KMS-11 (cell line): ENCODE data around the gene ADSL.

ENCODE experiments used
- H2AFZ ChIP-seq: fragments of 200-600 bp; sonication (generic); 2 replicates; pipeline ENCODE4 v1.6.1; 2016; ENCODE audit warnings: antibody characterized with exemption, mixed run types, low read depth
- H3K27ac ChIP-seq: fragments of 200-600 bp; sonication (generic); 2 replicates; pipeline ENCODE4 v1.6.1; 2016; ENCODE audit warnings: mild to moderate bottlenecking, mixed run types
- H3K27me3 ChIP-seq: fragments of 200-600 bp; sonication (generic); 2 replicates; pipeline ENCODE4 v1.6.1; 2017; ENCODE audit warnings: mild to moderate bottlenecking, low read depth, mixed run types, moderate library complexity; ENCODE audit not compliant: insufficient read depth
- H3K36me3 ChIP-seq: fragments of 200-600 bp; sonication (generic); 2 replicates; pipeline ENCODE4 v1.6.1; 2017; ENCODE audit warnings: mild to moderate bottlenecking, mixed run types; ENCODE audit not compliant: insufficient read depth
- H3K4me1 ChIP-seq: fragments of 200-600 bp; sonication (generic); 2 replicates; pipeline ENCODE4 v1.6.1; 2016; ENCODE audit warnings: mild to moderate bottlenecking, low read depth, mixed run types; ENCODE audit not compliant: poor library complexity, severe bottlenecking
- H3K4me2 ChIP-seq: fragments of 200-600 bp; sonication (generic); 2 replicates; pipeline ENCODE4 v1.7.0; 2016; ENCODE audit warnings: mild to moderate bottlenecking, mixed run types
- H3K4me3 ChIP-seq: fragments of 200-600 bp; sonication (generic); IDR thresholded peaks from 2 replicates; pipeline ENCODE4 v1.6.1; 2017; ENCODE audit warnings: low read depth, low read length, mixed read lengths; ENCODE audit not compliant: insufficient read depth
- H3K79me2 ChIP-seq: fragments of 200-600 bp; sonication (generic); 2 replicates; pipeline ENCODE4 v1.6.1; 2016; ENCODE audit warnings: low read depth, mixed run types; ENCODE audit not compliant: insufficient read depth
- H3K9ac ChIP-seq: fragments of 200-600 bp; sonication (generic); 2 replicates; pipeline ENCODE4 v1.6.1; 2016; ENCODE audit warnings: mild to moderate bottlenecking, mixed run types
- H4K20me1 ChIP-seq: fragments of 200-600 bp; sonication (generic); 2 replicates; pipeline ENCODE4 v1.6.1; 2016; ENCODE audit warnings: mild to moderate bottlenecking, mixed run types; ENCODE audit not compliant: insufficient read depth
- TF ChIP-seq, protein P1 (sequence below): fragments of 200-600 bp; sonication (generic); conservative IDR thresholded peaks from 2 replicates; pipeline ENCODE4 v1.6.1; 2017; ENCODE audit warnings: low read depth, mild to moderate bottlenecking, antibody characterized with exemption, low read length, moderate library complexity, mixed read lengths

Gene ADSL

DNA sequence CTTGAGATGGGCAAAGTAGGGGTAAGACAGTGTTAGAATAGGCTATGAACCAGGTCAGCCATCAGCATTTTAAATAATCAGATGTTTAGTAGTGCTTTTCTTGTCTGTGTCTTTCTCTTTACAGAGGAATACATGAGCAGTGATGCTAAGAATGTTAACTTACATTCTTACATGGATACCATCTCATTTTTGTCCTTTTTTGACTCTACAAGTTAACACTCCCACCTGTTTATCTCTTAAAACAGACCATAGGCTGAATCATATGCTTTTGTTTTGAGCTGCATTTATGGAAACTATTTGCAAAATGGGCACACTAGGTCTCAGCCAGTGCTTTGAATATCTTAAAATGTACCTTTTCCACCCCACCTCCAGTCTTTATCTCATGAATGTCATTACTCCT is 25.6 kb upstream of the ADSL start:
- H3K4me1 ChIP-seq = no peaks in the 10 kb centered on the region
- H3K4me2 ChIP-seq = no peak overlapping the region
- H3K79me2 ChIP-seq = no peaks in the 10 kb centered on the region
- H3K27ac ChIP-seq = no peak overlapping the region
- H3K4me3 ChIP-seq = no peak overlapping the region
- H3K9ac ChIP-seq = no peak overlapping the region
- no peaks in the 10 kb centered on the region for H4K20me1 ChIP-seq
- TF ChIP-seq, protein P1, sequence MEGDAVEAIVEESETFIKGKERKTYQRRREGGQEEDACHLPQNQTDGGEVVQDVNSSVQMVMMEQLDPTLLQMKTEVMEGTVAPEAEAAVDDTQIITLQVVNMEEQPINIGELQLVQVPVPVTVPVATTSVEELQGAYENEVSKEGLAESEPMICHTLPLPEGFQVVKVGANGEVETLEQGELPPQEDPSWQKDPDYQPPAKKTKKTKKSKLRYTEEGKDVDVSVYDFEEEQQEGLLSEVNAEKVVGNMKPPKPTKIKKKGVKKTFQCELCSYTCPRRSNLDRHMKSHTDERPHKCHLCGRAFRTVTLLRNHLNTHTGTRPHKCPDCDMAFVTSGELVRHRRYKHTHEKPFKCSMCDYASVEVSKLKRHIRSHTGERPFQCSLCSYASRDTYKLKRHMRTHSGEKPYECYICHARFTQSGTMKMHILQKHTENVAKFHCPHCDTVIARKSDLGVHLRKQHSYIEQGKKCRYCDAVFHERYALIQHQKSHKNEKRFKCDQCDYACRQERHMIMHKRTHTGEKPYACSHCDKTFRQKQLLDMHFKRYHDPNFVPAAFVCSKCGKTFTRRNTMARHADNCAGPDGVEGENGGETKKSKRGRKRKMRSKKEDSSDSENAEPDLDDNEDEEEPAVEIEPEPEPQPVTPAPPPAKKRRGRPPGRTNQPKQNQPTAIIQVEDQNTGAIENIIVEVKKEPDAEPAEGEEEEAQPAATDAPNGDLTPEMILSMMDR = no peak
- H3K27me3 ChIP-seq = no peaks in the 10 kb centered on the region
- H2AFZ ChIP-seq = no peak overlapping the region
- H3K36me3 ChIP-seq = no peaks in the 10 kb centered on the region

DNA sequence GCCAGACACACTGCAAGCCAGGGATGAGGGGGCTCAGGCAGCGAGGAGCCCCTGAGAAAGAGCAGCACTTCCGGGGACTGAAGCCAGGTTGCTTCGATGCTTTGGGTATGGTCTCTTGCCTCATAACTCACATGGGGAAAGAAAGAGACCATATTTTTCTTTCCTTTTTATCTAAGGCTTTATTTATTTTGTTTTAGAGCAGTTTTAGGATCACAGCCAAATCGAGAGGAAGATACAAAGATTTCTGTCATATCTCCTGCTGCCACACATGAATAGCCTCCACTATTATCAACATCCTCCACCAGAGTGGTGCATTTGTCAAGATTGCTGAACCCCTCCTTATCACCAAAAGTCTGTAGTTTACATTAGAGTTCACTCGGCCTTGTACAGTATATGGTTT is 24.3 kb upstream of the ADSL start:
- Histone ChIP-seq H3K79me2 (no peaks in the 10 kb centered on the region), H3K27ac (no peak overlapping the region), H3K36me3 (no peaks in the 10 kb centered on the region), H3K27me3 (no peaks in the 10 kb centered on the region), H3K4me1 (no peaks in the 10 kb centered on the region), H2AFZ (no peak overlapping the region), H4K20me1 (no peaks in the 10 kb centered on the region), H3K9ac (no peak overlapping the region), H3K4me3 (no peak overlapping the region), H3K4me2 (no peak overlapping the region)
- TF ChIP-seq, protein P1 = no peak

DNA sequence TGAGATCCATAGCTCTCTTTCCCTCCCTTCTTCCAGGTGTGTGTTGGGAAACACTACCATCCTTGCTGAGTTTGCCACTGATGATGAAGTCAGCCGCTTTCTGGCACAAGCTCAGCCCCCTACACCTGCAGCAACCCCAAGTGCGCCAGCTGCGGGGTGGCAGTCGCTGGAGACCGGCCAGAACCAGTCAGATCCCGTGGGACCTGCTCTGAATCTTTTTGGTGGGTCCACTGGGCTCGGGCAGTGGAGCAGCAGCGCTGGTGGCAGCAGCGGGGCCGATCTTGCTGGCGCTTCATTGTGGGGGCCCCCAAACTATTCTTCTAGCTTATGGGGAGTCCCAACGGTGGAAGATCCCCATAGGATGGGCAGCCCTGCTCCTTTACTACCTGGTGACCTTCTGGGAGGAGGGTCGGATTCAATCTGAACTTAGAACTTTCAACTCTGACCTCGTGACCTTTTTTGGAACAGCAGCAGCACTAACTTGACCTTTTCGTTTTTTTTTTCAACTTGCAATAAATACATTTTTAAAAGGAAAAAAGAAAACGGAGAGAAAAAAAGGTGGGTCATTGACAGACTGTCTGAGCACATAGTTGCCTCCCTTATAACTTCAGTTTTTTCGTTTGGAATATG is 23.4 kb upstream of the ADSL start:
- H3K36me3 ChIP-seq = no peaks in the 10 kb centered on the region
- H3K4me2 ChIP-seq = no peak overlapping the region
- H3K4me1 ChIP-seq = no peaks in the 10 kb centered on the region
- H3K4me3 ChIP-seq = no peak overlapping the region
- TF ChIP-seq, protein P1 = no peak
- H3K79me2 ChIP-seq = no peaks in the 10 kb centered on the region
- H3K27ac ChIP-seq = no peak overlapping the region
- H4K20me1 ChIP-seq = no peaks in the 10 kb centered on the region
- no peak overlapping the region for H3K9ac ChIP-seq
- no peaks in the 10 kb centered on the region for H3K27me3 ChIP-seq
- H2AFZ ChIP-seq = no peak overlapping the region

DNA sequence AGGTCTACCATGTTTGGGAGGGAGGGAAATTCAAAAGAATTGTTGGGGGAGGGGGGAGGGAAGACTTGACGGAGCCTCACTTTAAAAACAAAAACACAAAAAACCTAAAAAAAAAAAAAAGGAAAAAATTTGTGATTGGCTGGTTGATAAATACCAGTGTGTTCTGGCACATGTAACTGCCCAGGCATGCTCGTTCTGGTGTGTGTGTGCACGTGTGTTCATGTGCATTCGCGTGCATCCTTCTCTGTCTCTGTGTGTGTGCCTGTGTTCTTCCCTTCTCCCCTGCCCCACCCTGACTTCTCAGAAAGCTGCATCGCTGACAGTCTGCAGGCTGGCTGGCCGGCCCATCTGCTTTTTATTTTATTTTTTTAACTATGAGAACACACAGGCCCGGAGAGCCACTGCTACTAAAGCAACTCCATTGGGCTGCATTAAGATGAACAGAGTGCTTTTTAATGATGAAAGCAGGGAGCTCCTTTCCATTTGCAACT is 22.6 kb upstream of the ADSL start:
- TF ChIP-seq, protein P1 = no peak
- no peak overlapping the region for H3K27ac ChIP-seq
- H4K20me1 ChIP-seq = no peaks in the 10 kb centered on the region
- no peak overlapping the region for H3K9ac ChIP-seq
- H2AFZ ChIP-seq = no peak overlapping the region
- no peaks in the 10 kb centered on the region for H3K4me1 ChIP-seq
- H3K36me3 ChIP-seq = no peaks in the 10 kb centered on the region
- H3K27me3 ChIP-seq = no peaks in the 10 kb centered on the region
- H3K79me2 ChIP-seq = no peaks in the 10 kb centered on the region
- no peak overlapping the region for H3K4me2 ChIP-seq
- H3K4me3 ChIP-seq = no peak overlapping the region
